ENCODE results near the gene KRTAP29-1.

DNA sequence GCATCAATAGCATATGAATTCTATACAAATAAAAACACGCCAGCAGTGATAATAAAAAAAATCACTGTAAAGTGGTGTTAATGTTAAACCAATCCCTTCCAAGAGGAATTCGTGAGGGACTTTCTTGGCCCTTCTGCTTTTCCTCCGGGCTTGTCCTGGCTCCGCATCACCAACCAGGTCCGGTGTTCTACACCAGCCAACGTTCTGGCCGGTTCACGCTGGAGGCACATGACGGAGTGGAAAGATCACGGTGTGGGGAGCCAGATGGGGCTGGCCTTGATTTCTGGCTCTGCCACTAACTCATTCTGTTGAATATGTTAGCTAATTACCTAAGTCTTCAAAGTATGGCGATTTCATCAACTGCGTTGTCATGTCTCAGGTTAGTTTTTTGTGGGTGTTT is 1.4 kb upstream of the KRTAP29-1 start:
- TF ChIP-seq, protein P1, sequence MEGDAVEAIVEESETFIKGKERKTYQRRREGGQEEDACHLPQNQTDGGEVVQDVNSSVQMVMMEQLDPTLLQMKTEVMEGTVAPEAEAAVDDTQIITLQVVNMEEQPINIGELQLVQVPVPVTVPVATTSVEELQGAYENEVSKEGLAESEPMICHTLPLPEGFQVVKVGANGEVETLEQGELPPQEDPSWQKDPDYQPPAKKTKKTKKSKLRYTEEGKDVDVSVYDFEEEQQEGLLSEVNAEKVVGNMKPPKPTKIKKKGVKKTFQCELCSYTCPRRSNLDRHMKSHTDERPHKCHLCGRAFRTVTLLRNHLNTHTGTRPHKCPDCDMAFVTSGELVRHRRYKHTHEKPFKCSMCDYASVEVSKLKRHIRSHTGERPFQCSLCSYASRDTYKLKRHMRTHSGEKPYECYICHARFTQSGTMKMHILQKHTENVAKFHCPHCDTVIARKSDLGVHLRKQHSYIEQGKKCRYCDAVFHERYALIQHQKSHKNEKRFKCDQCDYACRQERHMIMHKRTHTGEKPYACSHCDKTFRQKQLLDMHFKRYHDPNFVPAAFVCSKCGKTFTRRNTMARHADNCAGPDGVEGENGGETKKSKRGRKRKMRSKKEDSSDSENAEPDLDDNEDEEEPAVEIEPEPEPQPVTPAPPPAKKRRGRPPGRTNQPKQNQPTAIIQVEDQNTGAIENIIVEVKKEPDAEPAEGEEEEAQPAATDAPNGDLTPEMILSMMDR (IDR thresholded peaks at IDR 0.05 in 8 of 11, conservative IDR thresholded peaks at IDR 0.05 in 3 of 11): no peak
- no peak for TF ChIP-seq POLR2AphosphoS5 (IDR thresholded peaks at IDR 0.05)
- no peak for TF ChIP-seq POLR2A (IDR thresholded peaks at IDR 0.05)

All from spleen (tissue), 7 donors.